ENCODE data around the gene ARHGEF39. TPM values are rescaled to one million over a fixed set of nuclear protein-coding genes. Genes with fewer than 3 reads are reported as not detected.

ARHGEF39 gene, protein sequence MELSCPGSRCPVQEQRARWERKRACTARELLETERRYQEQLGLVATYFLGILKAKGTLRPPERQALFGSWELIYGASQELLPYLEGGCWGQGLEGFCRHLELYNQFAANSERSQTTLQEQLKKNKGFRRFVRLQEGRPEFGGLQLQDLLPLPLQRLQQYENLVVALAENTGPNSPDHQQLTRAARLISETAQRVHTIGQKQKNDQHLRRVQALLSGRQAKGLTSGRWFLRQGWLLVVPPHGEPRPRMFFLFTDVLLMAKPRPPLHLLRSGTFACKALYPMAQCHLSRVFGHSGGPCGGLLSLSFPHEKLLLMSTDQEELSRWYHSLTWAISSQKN
- total RNA-seq: not detected
- 1 to 10 TPM; 1.0 to 1.1 TPM for polyA plus RNA-seq

DNA sequence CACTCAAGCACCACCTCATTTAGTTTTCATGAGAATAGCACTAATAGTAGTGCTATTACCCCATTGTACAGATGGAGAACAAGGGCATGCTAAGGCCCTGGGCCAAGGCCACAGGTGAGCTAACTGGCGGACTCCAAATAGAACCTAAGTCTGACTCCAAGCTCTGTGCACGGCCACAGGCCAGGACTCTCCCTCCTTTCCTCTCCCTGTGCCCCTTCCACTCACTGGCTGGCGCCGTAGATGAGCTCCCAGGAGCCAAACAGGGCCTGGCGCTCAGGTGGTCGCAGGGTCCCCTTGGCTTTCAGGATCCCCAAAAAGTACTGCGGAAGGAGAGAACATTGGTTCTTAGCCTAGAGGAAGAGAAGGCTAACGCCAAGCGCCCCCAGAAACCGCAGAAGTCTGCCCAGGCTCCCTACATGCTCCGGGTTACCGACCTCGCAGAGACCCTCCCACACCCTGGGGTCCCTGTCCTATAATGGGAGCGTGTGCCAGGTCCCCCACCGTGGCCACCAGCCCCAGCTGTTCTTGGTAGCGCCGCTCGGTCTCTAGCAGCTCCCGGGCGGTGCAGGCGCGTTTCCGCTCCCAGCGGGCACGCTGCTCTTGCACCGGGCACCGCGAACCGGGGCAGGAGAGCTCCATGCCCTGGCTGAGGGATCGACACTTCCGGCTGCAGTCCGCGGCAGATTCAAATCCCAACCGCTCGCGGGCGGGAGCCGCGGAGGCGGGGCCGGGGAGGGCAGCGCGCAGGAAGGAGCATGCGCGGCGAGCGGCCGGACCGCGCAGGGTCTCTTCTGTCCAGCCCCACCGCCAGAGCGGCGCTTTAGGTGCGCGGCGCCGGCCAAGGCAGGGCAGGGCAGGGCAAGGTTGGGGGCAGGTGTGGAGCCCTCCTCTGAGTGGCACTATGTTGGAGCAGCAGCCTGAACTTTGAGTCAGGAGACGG lies at the start of gene ARHGEF39:
ARHGEF39 (minus strand) TSS at position 665 of the 940 bp plus-strand sequence; CDS start at position 639, 26 bp downstream.
- intact Hi-C loops (cut with micrococcal nuclease): no loop called here
- Histone ChIP-seq H3K4me1 (ENCODE audit: insufficient read depth, low read length) (peaks cover 56% of the 10 kb centered on the region), H3K27me3 (ENCODE audit: insufficient read depth, low read length) (no peaks in the 10 kb centered on the region), H3K9me3 (ENCODE audit: control insufficient read depth in 1 of 2, low read length in 2 of 2) (no peaks in the 10 kb centered on the region), H3K4me3 (ENCODE audit: low read length in 2 of 2) (peak within 1 kb of the TSS; percentile 42 to 51), H3K27ac (ENCODE audit: low read depth, low read length) (peak within 1 kb of the TSS; percentile 96), H3K36me3 (ENCODE audit: insufficient read depth, low read length) (peaks cover 10% of the 10 kb centered on the region)
- H3K27me3 Mint-ChIP-seq: no peaks in the 10 kb centered on the region
- H3K27ac Mint-ChIP-seq: peak within 1 kb of the TSS; percentile 82 to 100 (median 97)
- DNase-seq: peak; percentile 64 to 72 (median 67)
- H3K36me3 Mint-ChIP-seq: peaks cover 13 to 19% of the 10 kb centered on the region in 2 donors
- ChIA-PET POLR2A (ENCODE audit: partially characterized antibody) (interaction anchor here (0.7 to 12.3 kb wide), 18 partner anchors 9 to 92 kb away, joined by 3 to 420 read pairs (median 4); partner anchors contain the start of genes CREB3, GBA2, RGP1 and SIT1), CTCF (ENCODE audit: partially characterized antibody) (interaction anchor here (0.6 to 17.9 kb wide), 21 partner anchors 8 to 162 kb away, joined by 3 to 339 read pairs (median 4); partner anchors contain the start of genes CA9, CCDC107, CREB3 and RMRP)
- peaks cover 0 to 1% (median 0%) of the 10 kb centered on the region in 8 donors for H3K9me3 Mint-ChIP-seq
- H3K4me1 Mint-ChIP-seq: peaks cover 44 to 68% (median 56%) of the 10 kb centered on the region in 4 donors
- H3K4me3 Mint-ChIP-seq: peak within 1 kb of the TSS; percentile 83 to 91 (median 88)

GRCh38 chr9:35714123-35714522 lies 49.1 kb upstream of the ARHGEF39 start:
- no peaks in the 10 kb centered on the region for H3K27me3 Mint-ChIP-seq
- H3K27ac Mint-ChIP-seq: peak overlapping the region in 2 of 7 donors; percentile 31 to 67
- intact Hi-C loops (cut with micrococcal nuclease): no loop called here
- Histone ChIP-seq H3K9me3 (ENCODE audit: control insufficient read depth in 1 of 2, low read length in 2 of 2) (no peaks in the 10 kb centered on the region), H3K4me1 (ENCODE audit: insufficient read depth, low read length) (no peaks in the 10 kb centered on the region), H3K36me3 (ENCODE audit: insufficient read depth, low read length) (peaks cover 83% of the 10 kb centered on the region), H3K27ac (ENCODE audit: low read depth, low read length) (no peak overlapping the region), H3K27me3 (ENCODE audit: insufficient read depth, low read length) (no peaks in the 10 kb centered on the region), H3K4me3 (ENCODE audit: low read length in 2 of 2) (no peak overlapping the region)
- H3K36me3 Mint-ChIP-seq: peaks cover 79 to 90% of the 10 kb centered on the region in 2 donors
- CTCF ChIA-PET (ENCODE audit: partially characterized antibody): interaction anchor here (1.5 to 8.4 kb wide), 2 partner anchors 11 to 18 kb away, joined by 3 to 76 read pairs; no protein-coding TSS in a partner anchor
- H3K4me3 Mint-ChIP-seq: no peak overlapping the region
- POLR2A ChIA-PET (ENCODE audit: partially characterized antibody): interaction anchor here (1.2 to 3.0 kb wide), 2 partner anchors 9 to 18 kb away, joined by 3 to 11 read pairs; partner anchors contain the start of genes CREB3 and TLN1
- no peak for DNase-seq
- H3K4me1 Mint-ChIP-seq: peaks cover 0 to 2% (median 0%) of the 10 kb centered on the region in 4 donors
- no peaks in the 10 kb centered on the region for H3K9me3 Mint-ChIP-seq

DNA sequence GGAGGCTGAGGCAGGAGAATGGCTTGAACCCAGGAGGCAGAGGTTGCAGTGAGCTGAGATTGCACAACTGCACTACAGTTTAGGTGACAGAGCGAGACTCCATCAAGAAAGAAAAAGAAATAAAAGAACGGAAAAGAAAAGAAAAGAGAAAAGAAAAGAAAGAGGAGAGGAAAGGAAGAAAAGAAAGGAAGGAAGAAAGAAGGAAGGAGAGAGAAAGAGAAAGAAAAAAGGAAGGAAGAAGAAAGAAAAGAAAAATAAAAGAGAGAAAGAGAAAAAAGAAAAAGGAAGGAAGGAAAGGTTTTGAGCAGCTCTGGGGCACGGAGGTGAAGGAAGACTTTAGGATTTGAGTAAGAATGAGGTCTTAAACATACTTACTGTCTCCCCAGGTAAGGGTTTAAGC lies 48.6 kb upstream of the ARHGEF39 start:
- Mint-ChIP-seq H3K27ac (peak overlapping the region in 4 of 7 donors; percentile 60 to 84 (median 68)), H3K36me3 (peaks cover 84 to 90% of the 10 kb centered on the region in 2 donors), H3K9me3 (no peaks in the 10 kb centered on the region)

DNA sequence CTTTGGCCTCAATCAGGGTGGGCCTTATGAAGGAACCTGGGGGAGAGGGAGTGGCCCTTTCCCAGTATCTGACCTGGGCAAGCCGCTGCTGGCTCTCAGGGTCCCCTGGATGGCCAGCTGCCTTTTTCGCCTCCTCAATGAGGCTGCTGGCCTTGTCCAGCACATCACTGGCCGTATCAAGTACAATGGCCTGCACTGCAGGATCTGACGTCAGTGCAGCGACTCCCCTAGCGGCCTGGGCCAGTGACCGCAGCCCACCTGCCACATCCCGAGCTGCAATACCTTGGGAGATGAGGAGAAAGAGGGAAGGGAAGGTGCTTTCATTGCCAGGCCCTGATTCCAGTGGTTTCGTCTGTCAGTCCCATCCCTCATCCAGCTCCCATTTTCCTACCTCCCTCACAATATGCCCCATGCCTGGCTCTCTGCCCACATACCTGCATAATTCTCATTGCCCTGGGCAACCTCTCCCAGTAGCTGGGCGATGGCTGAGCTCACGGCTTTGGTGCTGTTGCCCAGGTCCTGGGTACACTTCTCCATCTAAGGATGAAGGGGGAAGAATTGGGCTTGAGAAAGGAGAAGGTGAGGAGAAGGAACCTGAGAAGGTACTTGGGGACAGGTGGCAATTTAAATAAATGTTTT lies 47.9 kb upstream of the ARHGEF39 start:
- Histone ChIP-seq H3K4me3 (ENCODE audit: low read length in 2 of 2) (no peak overlapping the region), H3K27ac (ENCODE audit: low read depth, low read length) (no peak overlapping the region), H3K9me3 (ENCODE audit: control insufficient read depth in 1 of 2, low read length in 2 of 2) (no peaks in the 10 kb centered on the region), H3K27me3 (ENCODE audit: insufficient read depth, low read length) (no peaks in the 10 kb centered on the region), H3K4me1 (ENCODE audit: insufficient read depth, low read length) (no peaks in the 10 kb centered on the region), H3K36me3 (ENCODE audit: insufficient read depth, low read length) (peaks cover 82% of the 10 kb centered on the region)
- Mint-ChIP-seq H3K27ac (peak overlapping the region in 3 of 7 donors; percentile 55 to 70 (median 60)), H3K9me3 (no peaks in the 10 kb centered on the region), H3K4me1 (peaks cover 0 to 2% (median 0%) of the 10 kb centered on the region in 4 donors), H3K4me3 (no peak overlapping the region), H3K36me3 (peaks cover 84 to 89% of the 10 kb centered on the region in 2 donors), H3K27me3 (no peaks in the 10 kb centered on the region)
- intact Hi-C loops (cut with micrococcal nuclease): no loop called here
- POLR2A ChIA-PET (ENCODE audit: partially characterized antibody): interaction anchor here (0.8 to 3.0 kb wide), 3 partner anchors 19 to 48 kb away, joined by 3 to 11 read pairs (median 3); partner anchors contain the start of genes CREB3 and TLN1
- CTCF ChIA-PET (ENCODE audit: partially characterized antibody): interaction anchor here (0.8 to 8.4 kb wide), 4 partner anchors 8 to 92 kb away, joined by 3 to 76 read pairs (median 5); no protein-coding TSS in a partner anchor
- DNase-seq: no peak

More for the DNA sequence above, 48.6 kb upstream of the ARHGEF39 start:
- Histone ChIP-seq H3K27ac (ENCODE audit: low read depth, low read length) (no peak overlapping the region), H3K4me1 (ENCODE audit: insufficient read depth, low read length) (no peaks in the 10 kb centered on the region), H3K4me3 (ENCODE audit: low read length in 2 of 2) (no peak overlapping the region), H3K9me3 (ENCODE audit: control insufficient read depth in 1 of 2, low read length in 2 of 2) (no peaks in the 10 kb centered on the region), H3K27me3 (ENCODE audit: insufficient read depth, low read length) (no peaks in the 10 kb centered on the region), H3K36me3 (ENCODE audit: insufficient read depth, low read length) (peaks cover 83% of the 10 kb centered on the region)
- H3K4me3 Mint-ChIP-seq: no peak overlapping the region
- CTCF ChIA-PET (ENCODE audit: partially characterized antibody): interaction anchor here (1.5 to 8.4 kb wide), 2 partner anchors 12 to 17 kb away, joined by 3 to 76 read pairs; no protein-coding TSS in a partner anchor
- intact Hi-C loops (cut with micrococcal nuclease): no loop called here
- no peaks in the 10 kb centered on the region for H3K27me3 Mint-ChIP-seq
- no peak for DNase-seq
- POLR2A ChIA-PET (ENCODE audit: partially characterized antibody): interaction anchor here (0.8 to 3.0 kb wide), 2 partner anchors 19 to 27 kb away, joined by 3 to 11 read pairs; partner anchors contain the start of genes CREB3 and TLN1
- peaks cover 0 to 2% (median 0%) of the 10 kb centered on the region in 4 donors for H3K4me1 Mint-ChIP-seq

DNA sequence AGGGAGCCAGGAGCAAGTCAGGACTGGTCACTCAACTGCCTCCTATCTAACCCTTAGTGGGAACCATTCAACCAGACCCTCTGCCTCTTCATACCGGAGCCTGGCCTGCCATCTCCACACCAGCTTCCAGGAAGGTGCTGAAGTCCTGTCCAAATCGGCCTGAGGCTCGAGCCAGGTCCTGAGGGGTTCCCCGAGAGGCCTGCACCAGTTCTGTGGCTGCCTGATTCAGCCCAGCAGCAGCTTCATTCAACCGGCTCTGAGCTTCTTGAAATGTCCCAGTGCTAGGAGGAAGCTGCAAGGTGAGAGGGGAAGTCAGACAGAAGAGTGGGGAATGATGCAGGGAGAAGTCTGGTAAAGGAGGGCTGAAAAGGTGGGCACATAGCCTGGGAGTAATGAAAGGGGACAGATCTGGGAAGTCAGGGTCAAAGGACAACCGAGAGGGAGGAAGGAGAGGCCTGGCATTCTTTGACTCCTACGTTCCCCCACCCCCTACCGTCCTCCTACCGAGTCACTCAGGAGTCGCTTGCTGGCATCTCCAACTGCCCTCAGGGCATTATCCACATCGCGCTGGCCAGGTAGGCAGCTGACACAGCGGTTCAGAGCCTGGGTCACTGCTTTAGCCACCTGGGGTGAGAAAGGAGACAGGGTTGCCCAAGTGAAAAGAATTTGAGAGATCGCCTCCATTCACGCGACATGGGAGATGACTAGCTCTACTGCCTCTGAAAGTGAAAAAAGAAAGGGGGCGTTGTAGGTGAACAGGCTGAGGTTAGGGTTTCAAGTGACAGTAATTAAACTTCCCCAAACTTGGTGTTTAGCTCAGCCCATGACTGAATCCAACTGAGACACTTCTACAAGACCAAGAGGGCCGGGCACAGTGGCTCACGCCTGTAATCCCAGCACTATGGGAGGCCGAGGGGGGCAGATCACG lies 46.8 kb upstream of the ARHGEF39 start:
- peaks cover 82% of the 10 kb centered on the region for H3K36me3 ChIP-seq (ENCODE audit: insufficient read depth, low read length)
- ChIA-PET CTCF (ENCODE audit: partially characterized antibody) (interaction anchor here (1.5 to 8.4 kb wide), 2 partner anchors 9 to 16 kb away, joined by 3 to 76 read pairs; no protein-coding TSS in a partner anchor), POLR2A (ENCODE audit: partially characterized antibody) (interaction anchor here (1.0 to 3.0 kb wide), 2 partner anchors 20 to 47 kb away, joined by 3 to 11 read pairs; partner anchors contain the start of genes CREB3 and TLN1)
- no peak overlapping the region for H3K27ac ChIP-seq (ENCODE audit: low read depth, low read length)
- H3K9me3 ChIP-seq (ENCODE audit: control insufficient read depth in 1 of 2, low read length in 2 of 2): no peaks in the 10 kb centered on the region
- H3K4me1 ChIP-seq (ENCODE audit: insufficient read depth, low read length): no peaks in the 10 kb centered on the region
- intact Hi-C loops (cut with micrococcal nuclease): no loop called here
- H3K27me3 ChIP-seq (ENCODE audit: insufficient read depth, low read length): no peaks in the 10 kb centered on the region
- no peak for DNase-seq
- H3K9me3 Mint-ChIP-seq: no peaks in the 10 kb centered on the region
- H3K36me3 Mint-ChIP-seq: peaks cover 84 to 89% of the 10 kb centered on the region in 2 donors
- H3K4me1 Mint-ChIP-seq: peaks cover 0 to 7% (median 1%) of the 10 kb centered on the region in 4 donors
- H3K27ac Mint-ChIP-seq: peak overlapping the region in 5 of 7 donors; percentile 27 to 83 (median 56)
- H3K27me3 Mint-ChIP-seq: no peaks in the 10 kb centered on the region
- H3K4me3 Mint-ChIP-seq: peak overlapping the region in 1 of 8 donors; percentile 26
- H3K4me3 ChIP-seq (ENCODE audit: low read length in 2 of 2): no peak overlapping the region

Measured in CD4-positive, alpha-beta memory T cell (primary cell).